GM19372 (cell line): ENCODE data around the gene DCP2.
"Not testable (repeated sequence)": the region's sequence is repeated elsewhere in the genome, so short reads cannot be mapped to it uniquely, and the experiment has no call there.

Source experiments
- ATAC-seq: cut with Tn5 transposase; IDR thresholded peaks from one replicate; pipeline ENCODE4 v1.9.1; 2021; ENCODE audit warnings: mild to moderate bottlenecking, low read depth, moderate library complexity; ENCODE audit not compliant: unreplicated experiment

The DCP2 gene

DNA sequence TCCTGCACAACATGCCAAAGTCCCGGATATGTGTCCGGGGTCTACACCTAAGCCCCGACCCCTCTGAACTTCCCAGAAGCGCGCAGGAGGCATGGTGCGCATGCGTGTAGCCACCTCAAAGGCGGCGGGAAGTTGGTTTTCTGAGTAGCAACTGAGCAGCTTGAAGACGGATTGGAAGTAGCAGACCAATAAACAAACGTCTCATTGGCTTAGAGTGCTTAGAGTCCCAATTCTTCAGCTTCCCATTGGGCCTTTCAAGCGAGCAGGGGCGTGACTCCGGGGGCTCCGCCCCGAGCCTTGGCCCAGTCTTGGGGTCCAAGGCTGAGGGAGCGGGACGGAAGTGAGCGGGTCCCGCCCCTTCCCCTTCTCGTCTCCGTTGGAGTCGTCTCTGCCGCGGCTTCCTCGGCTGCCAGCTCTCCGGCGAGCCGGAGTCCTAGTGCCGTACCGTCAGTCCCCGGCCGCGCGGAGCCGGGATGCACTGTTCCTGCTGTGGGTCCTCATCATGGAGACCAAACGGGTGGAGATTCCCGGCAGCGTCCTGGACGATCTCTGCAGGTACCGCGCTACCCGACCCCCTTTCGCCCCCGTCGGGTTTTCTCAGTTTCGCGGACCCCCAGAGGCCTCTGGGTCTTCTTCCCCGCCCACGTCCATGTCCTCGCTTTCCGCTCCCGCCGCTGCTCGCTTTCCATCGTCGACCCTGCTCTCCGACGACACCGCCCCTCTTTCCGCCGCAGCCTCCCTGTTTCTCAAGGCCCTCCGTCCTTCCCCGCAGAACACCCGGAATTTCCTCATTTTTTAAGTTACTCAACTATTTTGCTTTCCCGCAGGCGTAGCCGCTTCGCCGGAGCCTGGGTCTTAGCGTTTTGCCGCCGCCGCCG lies at the start of gene DCP2:
DCP2 (plus strand) TSS at position 367 of the 878 bp plus-strand sequence; CDS start at position 503, 136 bp downstream.
- ATAC-seq, result peak; percentile 98

DNA sequence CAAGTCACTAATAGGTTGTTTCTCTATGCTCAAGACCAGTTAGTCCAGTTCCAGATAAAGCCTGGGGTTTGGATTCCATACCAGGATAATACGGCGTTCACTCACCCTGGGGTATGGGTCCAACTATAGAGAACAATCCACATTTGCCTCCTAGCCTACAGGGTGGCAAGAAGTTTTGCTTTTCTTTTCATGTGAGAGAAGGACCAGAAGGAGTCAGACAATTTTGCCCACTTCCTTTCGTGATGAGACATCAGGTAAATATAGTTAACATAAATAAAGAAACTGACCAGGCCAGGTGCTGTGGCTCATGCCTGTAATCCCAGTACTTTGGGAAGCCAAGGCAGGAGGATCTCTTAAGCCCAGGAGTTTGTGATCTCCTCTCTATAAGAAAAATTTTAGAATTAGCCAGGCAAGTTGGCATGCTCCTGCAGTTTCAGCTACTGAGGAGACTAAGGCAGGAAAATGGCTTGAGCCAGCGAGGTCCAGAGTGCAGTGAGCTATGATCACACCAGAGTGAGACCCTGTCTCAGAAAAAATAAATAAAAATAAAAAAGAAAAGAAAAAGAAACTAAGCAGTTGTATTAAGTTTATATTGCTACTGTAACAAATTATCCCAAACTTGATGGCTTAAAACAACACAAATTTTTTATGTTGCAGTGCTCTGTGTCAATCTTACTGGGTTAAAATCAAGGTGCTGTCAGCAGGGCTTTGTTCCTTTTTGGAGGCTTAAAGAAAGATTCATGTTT lies 47.1 kb upstream of the DCP2 start:
- peak; percentile 54 for ATAC-seq

DNA sequence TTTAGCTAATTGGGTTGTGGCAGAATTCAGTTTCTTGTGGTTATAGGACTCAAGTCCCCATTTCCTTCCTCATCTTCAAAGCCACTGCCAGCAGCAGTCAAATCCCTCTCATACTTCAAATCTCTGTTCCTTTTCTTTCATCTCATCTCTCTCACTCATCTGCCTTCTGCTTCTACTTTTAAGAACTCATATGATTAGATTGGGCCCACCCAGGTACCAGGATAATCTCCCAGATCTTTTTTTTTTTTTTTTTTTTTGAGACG lies 46.6 kb upstream of the DCP2 start:
- peak; percentile 37 for ATAC-seq

DNA sequence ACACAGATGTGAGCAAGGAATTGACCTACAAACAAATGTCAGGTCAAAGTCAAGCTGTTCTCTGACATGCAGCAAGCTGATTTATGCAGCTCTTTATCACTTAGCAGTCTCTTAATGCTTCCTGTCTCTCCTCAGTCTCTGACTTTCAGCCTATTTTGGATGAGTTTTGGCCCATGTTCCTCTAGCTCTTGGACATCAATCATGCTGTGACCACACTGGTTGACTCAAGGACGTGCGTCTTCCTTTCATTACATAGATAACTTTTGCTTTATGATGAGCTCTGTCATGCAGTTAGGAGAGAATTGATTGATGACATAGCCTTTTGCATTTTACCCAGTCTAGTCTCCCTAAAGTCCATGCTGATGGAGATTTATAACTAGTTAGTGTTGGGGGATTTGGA lies 45.1 kb upstream of the DCP2 start:
- no peak for ATAC-seq

DNA sequence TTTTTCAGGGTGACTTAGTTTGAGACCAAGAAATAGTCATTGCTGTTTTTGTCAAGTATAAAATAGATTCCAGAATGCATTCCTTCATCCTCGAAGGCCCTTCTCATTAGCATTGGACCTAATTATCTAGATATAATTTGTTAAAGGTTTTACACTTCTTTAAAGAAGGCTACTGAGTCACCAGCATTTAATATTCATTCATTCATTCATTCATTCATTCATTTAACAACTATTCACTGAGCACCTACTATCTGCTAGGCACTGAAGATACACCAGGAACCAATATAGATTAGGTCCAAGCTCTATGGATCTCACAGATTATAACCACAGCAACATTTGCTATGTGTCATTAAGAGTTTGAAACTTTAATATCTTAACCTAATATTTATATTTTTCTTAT lies 43.5 kb upstream of the DCP2 start:
- no peak for ATAC-seq

DNA sequence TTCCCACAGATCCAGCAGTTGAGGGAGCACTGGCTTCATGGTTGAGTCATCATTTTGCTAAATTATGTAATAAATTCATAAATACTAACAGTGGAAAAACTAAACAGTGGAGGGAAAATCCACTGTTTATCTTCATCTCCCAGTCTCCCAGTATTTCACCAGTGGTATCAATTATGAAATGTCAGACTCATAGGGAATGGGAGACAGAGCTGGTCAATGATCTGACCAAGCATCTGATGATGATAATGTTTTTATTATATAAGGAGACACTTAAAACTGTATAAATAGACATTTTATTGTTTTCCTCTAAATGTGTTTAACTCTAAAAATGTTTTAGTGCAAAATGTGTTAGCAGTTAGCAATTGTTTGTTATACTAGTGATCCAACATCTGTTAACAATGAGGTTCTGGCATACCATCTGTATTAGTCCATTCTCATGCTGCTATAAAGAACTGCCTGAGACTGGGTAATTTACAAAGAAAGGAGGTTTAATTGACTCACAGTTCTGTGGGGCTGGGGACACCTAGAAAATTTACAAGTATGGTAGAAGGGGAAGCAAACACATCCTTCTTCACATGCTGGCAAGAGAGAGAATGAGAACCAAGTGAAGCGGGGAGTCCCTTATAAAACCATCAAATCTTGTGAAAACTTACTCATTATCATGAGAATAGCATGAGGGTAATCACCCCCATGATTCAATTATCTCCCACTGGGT lies 42.8 kb upstream of the DCP2 start:
- no peak for ATAC-seq

DNA sequence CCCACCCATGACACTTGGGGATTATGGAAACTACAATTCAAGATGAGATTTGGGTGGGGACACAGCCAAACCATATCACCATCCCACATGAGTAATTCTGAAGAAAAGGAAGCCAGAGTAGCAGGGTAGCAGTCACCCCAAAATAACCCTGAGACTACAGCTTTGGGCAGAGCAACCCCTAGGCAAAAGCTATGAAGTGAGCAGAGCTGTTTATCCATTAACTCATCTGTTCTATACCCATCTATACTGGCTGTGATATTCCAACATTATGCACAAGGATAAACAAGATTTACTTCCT lies 42.3 kb upstream of the DCP2 start:
- ATAC-seq, result no peak

DNA sequence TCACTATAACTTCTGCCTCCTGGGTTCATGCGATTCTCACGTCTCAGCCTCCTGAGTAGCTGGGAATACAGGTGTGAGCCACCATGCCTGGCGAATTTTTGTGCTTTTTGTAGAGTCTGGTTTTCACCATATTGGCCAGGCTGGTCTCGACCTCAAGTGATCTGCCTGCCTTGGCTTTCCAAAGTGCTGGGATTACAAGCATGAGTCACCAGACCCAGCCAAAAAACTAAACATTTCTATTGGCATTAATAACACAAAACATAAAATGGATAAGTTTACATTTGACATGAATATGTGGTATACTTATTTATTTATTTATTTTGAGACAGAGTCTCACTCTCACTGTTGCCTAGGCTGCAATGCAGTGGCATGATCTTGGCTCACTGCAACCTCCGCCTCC lies 40.9 kb upstream of the DCP2 start:
- ATAC-seq, result no peak

DNA sequence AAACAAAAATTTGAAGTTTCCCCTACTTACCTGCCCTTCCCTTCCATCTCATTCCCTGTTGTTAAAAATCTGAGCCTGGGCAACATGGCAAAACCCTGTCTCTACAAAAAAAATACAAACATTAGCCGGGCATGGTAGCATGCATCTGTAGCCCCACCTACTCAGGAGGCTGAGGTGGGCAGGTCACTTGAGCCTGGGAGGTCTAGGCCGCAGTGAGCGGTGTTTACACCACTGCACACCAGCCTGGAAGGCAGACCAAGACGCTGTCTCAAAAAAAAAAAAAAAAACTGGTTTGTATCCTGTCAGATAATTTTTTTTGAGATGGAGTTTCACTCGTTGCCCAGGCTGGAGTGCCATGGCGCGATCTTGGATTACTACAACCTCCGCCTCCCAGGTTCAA lies 38.3 kb upstream of the DCP2 start:
- ATAC-seq, result no peak

DNA sequence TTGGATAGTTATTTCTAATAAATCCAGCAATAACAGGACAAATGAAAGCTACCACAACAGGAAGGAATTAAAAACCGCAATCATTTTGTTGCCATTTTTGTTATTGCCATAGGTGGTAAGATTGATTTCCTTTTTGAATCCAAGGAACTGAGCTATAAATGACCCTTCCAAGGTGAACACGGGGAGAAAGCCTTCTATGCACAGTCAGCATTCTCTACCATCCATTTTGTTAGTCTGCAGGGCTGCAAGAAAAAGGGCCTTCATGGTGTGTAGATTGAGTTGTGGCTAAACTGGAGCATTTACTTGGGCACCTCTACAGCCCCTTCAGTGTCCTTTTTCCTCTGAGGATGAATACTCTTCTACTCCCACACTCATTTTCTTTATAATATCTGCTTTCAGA lies 35.9 kb upstream of the DCP2 start:
- ATAC-seq, result no peak

DNA sequence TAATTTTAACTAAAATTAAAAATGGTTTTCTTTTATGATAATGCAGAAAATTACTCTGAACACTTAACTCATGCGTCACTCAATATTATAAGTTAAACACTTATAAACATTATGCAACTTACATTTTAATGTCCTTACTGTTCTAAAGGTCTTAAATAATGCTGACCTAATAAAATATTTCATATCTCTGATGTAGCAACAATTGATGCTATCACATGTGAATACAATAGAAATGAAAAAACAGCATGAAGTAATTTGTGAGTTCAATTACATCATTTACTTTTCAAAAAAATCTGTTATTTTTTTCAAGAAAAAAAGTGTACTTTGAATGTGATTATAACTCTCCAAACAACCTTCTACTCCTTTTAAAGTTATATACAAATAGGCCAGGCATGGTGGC lies 28.1 kb upstream of the DCP2 start:
- no peak for ATAC-seq

DNA sequence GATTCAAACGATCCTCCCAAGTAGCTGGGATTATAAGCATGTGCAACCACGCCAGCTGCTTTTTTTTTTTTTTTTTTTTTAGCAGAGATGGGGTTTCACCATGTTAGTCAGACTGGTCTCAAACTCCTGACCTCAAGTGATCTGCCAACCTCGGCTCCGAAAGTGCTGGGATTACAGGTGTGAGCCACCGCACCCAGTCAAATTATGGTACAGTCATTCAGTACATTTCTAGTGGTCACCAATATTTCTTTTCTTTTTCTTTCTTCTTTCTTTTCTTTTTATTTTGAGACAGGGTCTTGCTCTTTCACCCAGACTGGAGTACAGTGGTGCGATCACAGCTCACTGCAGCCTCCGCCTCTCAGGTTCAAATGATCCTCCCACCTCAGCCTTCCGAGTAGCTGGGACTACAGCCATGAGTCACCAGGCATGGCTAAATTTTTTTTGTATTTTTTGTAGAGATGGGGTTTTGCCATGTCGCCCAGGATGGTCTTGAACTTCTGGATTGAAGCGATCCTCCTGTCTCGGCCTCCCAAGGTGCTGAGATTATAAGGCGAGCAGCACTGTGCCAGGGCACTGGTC lies 25.4 kb upstream of the DCP2 start:
- ATAC-seq, result no peak

DNA sequence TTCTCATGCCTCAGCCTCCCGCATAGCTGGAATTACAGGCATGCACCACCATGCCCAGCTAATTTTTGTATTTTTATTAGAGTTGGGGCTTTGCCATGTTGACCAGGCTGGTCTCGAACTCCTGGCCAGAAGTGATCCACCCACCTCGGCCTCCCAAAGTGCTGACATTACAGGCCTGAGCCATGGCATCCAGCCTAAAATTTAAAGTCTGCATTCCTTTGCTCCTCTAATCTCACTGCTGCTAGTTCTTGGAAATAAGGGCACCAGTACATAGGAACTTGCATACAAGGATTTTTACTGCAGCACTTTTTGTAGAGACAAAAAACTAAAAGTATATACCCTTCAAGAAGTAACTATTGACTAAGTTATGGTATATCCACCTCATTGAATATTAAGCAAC lies 20.0 kb upstream of the DCP2 start:
- no peak for ATAC-seq

DNA sequence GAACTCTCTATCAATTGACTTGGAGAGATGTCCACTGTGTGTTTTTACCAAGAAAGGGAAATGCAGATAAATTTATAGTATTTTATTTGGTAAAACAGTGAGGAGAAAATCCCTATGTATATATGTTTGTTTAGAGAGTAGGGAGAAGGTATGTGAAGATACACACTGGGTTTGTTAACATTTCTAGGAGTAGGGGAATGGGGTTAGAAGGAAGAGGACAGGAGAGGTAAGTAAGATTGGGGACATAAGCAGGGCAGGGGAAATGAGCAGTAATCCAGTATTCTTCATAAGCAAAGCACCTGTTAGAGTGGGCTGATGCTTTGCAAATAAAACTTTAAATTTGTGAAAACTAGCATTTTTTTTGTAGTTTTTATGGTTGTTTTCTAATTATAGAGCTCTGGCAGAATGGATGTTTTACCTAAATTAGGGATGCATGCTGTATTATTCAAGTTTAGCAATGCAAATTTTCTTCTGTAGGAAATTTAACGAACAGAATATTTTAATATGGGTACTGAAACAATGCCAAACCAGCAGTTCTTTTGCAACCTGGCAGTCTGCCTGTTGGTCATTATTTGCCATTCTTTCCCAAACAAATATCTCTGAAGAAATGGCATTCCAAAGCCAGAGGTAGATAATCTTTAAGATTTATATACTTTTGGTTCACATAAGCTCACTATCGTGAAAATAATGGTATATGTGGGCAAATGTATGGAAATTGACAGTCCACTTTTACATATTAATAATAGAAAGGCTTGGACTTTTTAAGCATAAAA lies 19.4 kb upstream of the DCP2 start:
- ATAC-seq, result no peak

DNA sequence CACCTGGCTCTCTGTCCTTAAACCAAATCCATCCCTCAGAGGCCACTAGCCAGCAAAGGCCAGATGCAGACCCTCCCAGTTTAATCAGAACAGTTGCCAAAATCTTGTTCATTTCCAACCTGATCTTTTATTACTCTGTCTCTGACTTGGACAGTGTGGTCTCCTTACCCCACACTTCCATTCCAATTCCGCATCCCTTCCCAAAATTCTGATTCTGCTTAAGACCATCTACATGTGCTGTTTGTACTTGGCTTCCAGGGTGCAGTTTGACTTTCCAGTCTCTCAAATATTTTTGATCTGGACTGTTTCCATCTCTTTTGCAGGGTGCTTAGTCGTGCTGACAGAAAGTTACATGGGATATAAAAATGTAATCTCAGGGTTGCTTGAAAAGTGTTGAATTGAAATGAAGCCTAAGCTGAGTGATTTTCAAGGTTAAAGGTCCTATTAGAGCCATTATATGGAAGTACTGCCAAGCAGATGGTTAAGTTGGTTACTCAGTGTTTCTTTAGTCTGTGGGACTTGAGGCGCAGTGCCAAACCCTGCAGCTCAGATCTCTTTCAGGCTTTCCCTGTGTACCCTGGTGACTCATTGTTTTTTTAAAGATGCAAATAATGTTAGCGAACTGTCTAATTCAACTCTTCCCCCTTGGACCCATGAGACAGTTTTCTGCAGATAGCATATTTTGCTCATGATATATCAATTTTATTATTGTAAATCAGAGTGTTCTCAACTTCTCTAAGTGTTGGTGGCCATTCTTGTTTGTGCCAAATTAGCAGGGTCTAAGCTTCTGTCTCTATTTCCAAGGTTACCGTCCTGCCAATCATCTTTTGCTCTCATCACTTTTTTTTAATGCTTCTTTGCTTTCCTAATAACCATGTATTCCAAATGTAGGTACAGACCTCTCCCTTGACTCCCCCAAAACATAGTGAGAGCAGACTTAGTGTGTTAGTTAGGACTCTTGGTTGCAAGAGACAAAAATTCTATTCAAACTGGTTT lies 18.2 kb upstream of the DCP2 start:
- peak; percentile 64 for ATAC-seq

DNA sequence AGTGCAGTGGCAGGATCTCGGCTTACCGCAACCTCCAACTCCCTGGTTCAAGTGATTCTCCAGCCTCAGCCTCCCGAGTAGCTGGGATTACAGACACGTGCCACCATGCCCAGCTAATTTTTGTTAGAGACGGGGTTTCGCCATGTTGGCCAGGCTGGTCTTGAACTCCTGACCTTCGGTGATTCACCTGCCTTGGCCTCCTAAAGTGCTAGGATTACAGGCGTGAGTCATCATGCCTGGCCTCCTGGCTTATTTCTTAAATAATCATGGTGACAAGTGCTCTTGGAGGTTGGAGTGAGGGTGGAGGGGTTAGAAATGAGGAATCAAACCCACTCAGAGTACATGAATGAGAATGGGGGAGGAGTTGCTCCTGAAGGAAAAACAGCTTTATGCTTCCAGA lies 16.7 kb upstream of the DCP2 start:
- ATAC-seq, result not testable (repeated sequence)

DNA sequence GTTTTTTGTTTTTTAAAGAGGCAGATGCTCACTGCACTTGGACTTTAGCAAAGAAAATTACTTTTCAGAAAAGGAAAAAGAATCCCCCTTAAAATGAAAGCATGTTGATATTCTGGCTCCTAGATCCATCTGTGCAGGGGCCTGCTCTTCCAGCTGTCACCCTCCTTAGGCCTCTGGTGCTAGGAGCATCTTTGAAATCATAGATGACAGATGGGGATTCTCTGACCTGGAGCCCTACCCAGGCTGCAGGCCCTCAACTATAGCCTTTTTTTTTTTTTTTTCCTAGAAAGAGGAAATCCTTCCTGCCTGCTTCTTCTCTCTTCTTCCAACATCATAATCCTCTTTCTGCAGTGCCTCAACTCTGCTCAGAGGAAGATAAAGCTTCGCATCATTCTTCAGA lies 16.3 kb upstream of the DCP2 start:
- ATAC-seq, result no peak

DNA sequence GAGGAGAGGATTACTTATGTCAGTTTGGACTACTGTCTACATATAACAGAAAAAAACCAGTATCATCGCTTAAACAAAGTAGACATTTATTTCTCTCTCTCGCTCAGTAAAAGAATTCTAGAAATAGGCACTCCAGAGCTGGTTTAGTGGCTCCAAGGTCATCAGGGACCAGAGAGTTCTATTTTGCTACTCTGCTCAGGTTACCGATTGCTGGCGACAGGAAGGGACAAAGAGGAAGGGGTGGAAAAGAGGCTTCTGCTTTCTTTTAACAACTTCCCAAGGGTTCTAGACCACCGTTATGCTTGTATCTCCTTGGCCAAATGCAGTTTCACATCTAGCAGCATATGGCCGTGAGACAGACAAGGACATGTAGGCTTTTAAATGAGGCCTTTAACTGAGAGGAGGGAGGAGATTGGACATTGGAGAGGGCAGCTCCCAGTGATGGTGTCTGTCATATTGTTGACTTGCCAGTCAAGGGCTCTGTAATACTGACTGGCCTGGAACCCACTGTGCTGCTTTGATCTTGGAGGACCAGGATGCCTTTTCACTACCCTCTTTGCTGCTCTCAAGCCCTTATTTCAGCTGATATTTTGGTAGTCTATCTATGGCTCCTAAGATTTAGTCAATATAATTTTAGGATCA lies 15.6 kb upstream of the DCP2 start:
- no peak for ATAC-seq

DNA sequence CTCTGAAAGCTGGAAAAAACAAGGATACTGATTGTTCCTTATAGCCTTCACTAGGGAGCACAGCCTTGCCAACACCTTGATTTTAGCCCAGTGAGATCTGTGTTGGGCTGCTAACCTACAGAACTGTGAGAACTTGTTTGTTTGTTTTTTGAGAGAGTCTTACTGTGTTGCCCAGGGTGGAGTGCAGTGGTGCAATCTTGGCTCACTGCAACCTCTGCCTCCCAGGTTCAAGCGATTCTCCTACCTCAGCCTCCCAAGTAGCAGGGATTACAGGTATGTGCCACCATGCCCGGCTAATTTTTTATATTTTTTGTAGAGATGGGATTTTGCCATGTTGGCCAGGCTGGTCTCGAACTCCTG lies 13.2 kb upstream of the DCP2 start:
- ATAC-seq, result not testable (repeated sequence)
